ENCODE measurements around the gene OCA2.
A peak's percentile ranks its signal among the peaks of the same experiment; 100 is the strongest.

GRCh38 chr15:28098766-28099554 is at the start of gene OCA2:
- TF ChIP-seq POLR2A (IDR thresholded peaks at IDR 0.05; ENCODE audit: low read depth, low read length) (no peak), RFX5 (IDR thresholded peaks at IDR 0.05; ENCODE audit: low read depth, low read length) (no peak), CTCF (conservative IDR thresholded peaks at IDR 0.05; ENCODE audit: low read depth, low read length) (0 out of 2 replicates have a peak, but pooled peaks have one; percentile 11), MAZ (IDR thresholded peaks at IDR 0.05; ENCODE audit: borderline replicate concordance, low read depth, low read length) (no peak), CEBPB (IDR thresholded peaks at IDR 0.05; ENCODE audit: low read depth, low read length) (no peak), CHD1 (IDR thresholded peaks at IDR 0.05; ENCODE audit: low read depth, low read length) (no peak), RAD21 (IDR thresholded peaks at IDR 0.05; ENCODE audit: low read length) (no peak), MXI1 (IDR thresholded peaks at IDR 0.05; ENCODE audit: borderline replicate concordance, low read depth, low read length) (no peak), MAFK (IDR thresholded peaks at IDR 0.05; ENCODE audit: low read depth, low read length) (no peak), BHLHE40 (IDR thresholded peaks at IDR 0.05; ENCODE audit: low read depth, low read length) (no peak), FOS (IDR thresholded peaks at IDR 0.05; ENCODE audit: low read depth, low read length) (no peak), SMC3 (IDR thresholded peaks at IDR 0.05; ENCODE audit: low read depth, low read length) (no peak), USF2 (IDR thresholded peaks at IDR 0.05; ENCODE audit: low read depth, low read length) (no peak)

Data from IMR-90 (cell line).